ENCODE measurements around the gene UBR3.

DNA sequence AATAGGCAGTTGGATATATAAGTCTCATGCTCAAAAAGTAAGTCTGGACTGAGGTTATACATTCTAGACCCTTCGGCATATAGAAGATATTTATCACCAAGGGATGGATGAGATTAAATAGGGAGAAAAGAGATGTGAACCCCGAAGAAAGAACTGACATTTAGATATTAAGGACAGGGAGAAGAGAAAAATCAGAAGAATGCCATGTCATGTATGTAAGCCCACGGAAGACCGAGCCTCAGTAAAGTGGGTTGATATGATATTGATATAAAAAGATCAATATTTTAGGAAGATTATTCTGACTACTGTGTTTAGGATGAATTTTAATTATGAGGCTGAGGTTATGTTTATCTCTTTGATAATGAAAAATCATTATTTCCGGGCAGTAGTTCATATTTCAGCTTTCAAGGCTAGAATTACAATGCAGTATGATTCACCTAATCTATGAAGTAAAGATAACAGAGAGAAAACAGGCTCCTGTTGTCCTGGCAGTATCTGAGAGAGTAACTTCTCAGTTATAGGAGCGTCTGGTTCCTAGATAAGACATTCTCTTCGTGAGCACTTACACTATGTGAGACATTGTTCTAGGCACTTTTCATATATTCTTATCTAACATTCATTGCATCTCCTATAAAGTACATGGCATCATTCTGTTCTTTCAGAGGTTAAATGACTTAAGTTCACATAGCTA, 83.0 kb downstream of the UBR3 start:
- TF ChIP-seq TAF1 (IDR thresholded peaks at IDR 0.05; ENCODE audit: borderline replicate concordance, insufficient read depth, low read length), result no peak
- TF ChIP-seq POLR2AphosphoS5 (IDR thresholded peaks at IDR 0.05; ENCODE audit: low read depth, low read length), result no peak
- TF ChIP-seq SIN3A (IDR thresholded peaks at IDR 0.05; ENCODE audit: borderline replicate concordance, insufficient read depth, low read length), result no peak
- TF ChIP-seq, protein P1, sequence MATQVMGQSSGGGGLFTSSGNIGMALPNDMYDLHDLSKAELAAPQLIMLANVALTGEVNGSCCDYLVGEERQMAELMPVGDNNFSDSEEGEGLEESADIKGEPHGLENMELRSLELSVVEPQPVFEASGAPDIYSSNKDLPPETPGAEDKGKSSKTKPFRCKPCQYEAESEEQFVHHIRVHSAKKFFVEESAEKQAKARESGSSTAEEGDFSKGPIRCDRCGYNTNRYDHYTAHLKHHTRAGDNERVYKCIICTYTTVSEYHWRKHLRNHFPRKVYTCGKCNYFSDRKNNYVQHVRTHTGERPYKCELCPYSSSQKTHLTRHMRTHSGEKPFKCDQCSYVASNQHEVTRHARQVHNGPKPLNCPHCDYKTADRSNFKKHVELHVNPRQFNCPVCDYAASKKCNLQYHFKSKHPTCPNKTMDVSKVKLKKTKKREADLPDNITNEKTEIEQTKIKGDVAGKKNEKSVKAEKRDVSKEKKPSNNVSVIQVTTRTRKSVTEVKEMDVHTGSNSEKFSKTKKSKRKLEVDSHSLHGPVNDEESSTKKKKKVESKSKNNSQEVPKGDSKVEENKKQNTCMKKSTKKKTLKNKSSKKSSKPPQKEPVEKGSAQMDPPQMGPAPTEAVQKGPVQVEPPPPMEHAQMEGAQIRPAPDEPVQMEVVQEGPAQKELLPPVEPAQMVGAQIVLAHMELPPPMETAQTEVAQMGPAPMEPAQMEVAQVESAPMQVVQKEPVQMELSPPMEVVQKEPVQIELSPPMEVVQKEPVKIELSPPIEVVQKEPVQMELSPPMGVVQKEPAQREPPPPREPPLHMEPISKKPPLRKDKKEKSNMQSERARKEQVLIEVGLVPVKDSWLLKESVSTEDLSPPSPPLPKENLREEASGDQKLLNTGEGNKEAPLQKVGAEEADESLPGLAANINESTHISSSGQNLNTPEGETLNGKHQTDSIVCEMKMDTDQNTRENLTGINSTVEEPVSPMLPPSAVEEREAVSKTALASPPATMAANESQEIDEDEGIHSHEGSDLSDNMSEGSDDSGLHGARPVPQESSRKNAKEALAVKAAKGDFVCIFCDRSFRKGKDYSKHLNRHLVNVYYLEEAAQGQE (IDR thresholded peaks at IDR 0.05; ENCODE audit: insufficient read depth in 1 of 2, low read depth in 2 of 2, low read length in 2 of 2), result no peak
- TF ChIP-seq FOXP2 (optimal IDR thresholded peaks at IDR 0.05; ENCODE audit: borderline replicate concordance, extremely low read depth, extremely low read length, insufficient read depth), result no peak

Measured in PFSK-1 (cell line).